Measurements from ENCODE around the gene NDUFB10.

NDUFB10 gene

GRCh38 chr16:1989209-1990100, 30.1 kb downstream of the NDUFB10 start, which contains the start of gene SYNGR3:
SYNGR3 (plus strand) TSS chr16:1989970; CDS start chr16:1990103, 133 bp downstream.
- no peak for DNase-seq

- no peak for DNase-seq
Measured at GRCh38 chr16:1990101-1990350, 30.7 kb downstream of the NDUFB10 start.

- no peak for DNase-seq
Measured at GRCh38 chr16:1990351-1991134, 31.2 kb downstream of the NDUFB10 start.

GRCh38 chr16:1991135-1991551, 31.8 kb downstream of the NDUFB10 start:
- DNase-seq, result no peak

GRCh38 chr16:1991588-1991947, 32.2 kb downstream of the NDUFB10 start:
- DNase-seq, result no peak

GRCh38 chr16:1991948-1992703, 32.8 kb downstream of the NDUFB10 start:
- peak; percentile 95 for DNase-seq

- DNase-seq, result no peak
Measured at GRCh38 chr16:1992704-1993317, 33.5 kb downstream of the NDUFB10 start.

GRCh38 chr16:1993731-1994131, 34.4 kb downstream of the NDUFB10 start:
- no peak for DNase-seq

GRCh38 chr16:1997494-1998359, 38.4 kb downstream of the NDUFB10 start:
- no peak for DNase-seq

GRCh38 chr16:1998360-1998835, 39.1 kb downstream of the NDUFB10 start:
- no peak for DNase-seq

- no peak for DNase-seq
Measured at GRCh38 chr16:1998852-1999801, 39.8 kb downstream of the NDUFB10 start.

- DNase-seq, result no peak
Measured at GRCh38 chr16:1999866-2000514, 40.7 kb downstream of the NDUFB10 start.

- no peak for DNase-seq
Measured at GRCh38 chr16:2001035-2001434, 41.7 kb downstream of the NDUFB10 start.

GRCh38 chr16:2001456-2002355, 42.4 kb downstream of the NDUFB10 start:
- DNase-seq, result no peak

GRCh38 chr16:2002406-2003230, 43.3 kb downstream of the NDUFB10 start:
- no peak for DNase-seq

- no peak for DNase-seq
Measured at GRCh38 chr16:2003231-2003826, 44.0 kb downstream of the NDUFB10 start.

GRCh38 chr16:2003827-2004641, 44.7 kb downstream of the NDUFB10 start:
- peak; percentile 90 for DNase-seq

Data from left hindlimb (tissue), 1 donor.